Liver (tissue), 9 donors: ENCODE results near the gene NUB1. TPM values are rescaled to one million over a fixed set of nuclear protein-coding genes. Genes with fewer than 3 reads are reported as not detected.

Source experiments
- DNase-seq: peaks from one replicate; pipeline ENCODE4 v3.0.0-alpha.2; 2017; ENCODE audit warnings: low spot score
- H3K27ac ChIP-seq, 2 donors: one replicate each; pipeline ENCODE4 v1.7.0; 2013; ENCODE audit warnings: inconsistent platforms in 2 of 2, low read length in 2 of 2, control low read depth in 1 of 2, low read depth in 1 of 2, mild to moderate bottlenecking in 1 of 2
- H3K27me3 ChIP-seq, 4 donors: one replicate each; pipeline versions ENCODE4 v1.6.1 to v1.7.0; 2013; ENCODE audit warnings: low read length in 3 of 4, inconsistent platforms in 1 of 4, mild to moderate bottlenecking in 1 of 4, moderate library complexity in 1 of 4; ENCODE audit not compliant: control insufficient read depth in 4 of 4, insufficient read depth in 4 of 4
- H3K36me3 ChIP-seq, 4 donors: one replicate each; pipeline versions ENCODE4 v1.6.1 to v1.7.0; 2013; ENCODE audit warnings: low read length in 3 of 4, mild to moderate bottlenecking in 3 of 4, low read depth in 1 of 4, moderate library complexity in 1 of 4; ENCODE audit not compliant: control insufficient read depth in 4 of 4, insufficient read depth in 3 of 4
- H3K4me1 ChIP-seq, 4 donors: one replicate each; pipeline versions ENCODE4 v1.6.1 to v1.7.0; 2013; ENCODE audit warnings: low read length in 3 of 4, mild to moderate bottlenecking in 3 of 4, moderate library complexity in 1 of 4; ENCODE audit not compliant: control insufficient read depth in 4 of 4, insufficient read depth in 4 of 4
- H3K4me3 ChIP-seq, 3 donors: one replicate each; pipeline versions ENCODE4 v1.6.1 to v1.7.0; 2013; ENCODE audit warnings: low read length in 3 of 3, control low read depth in 1 of 3, low read depth in 1 of 3, mild to moderate bottlenecking in 1 of 3
- H3K9ac ChIP-seq, 2 donors: one replicate each; pipeline ENCODE4 v1.7.0; 2013; ENCODE audit warnings: low read length in 2 of 2, mild to moderate bottlenecking in 2 of 2, moderate library complexity in 2 of 2, control low read depth in 1 of 2, low read depth in 1 of 2
- H3K9me3 ChIP-seq, 4 donors: one replicate each; pipeline versions ENCODE4 v1.6.1 to v1.7.0; 2013; ENCODE audit warnings: low read length in 3 of 4; ENCODE audit not compliant: control insufficient read depth in 4 of 4
- EGR1 ChIP-seq, 2 donors: IDR thresholded peaks; 2 replicates each; pipeline ENCODE4 v1.6.1; 2016 to 2018; ENCODE audit warnings: antibody characterized with exemption in 2 of 2, low read depth in 2 of 2
- FOXA2 ChIP-seq: IDR thresholded peaks from 2 replicates; pipeline ENCODE4 v1.6.1; 2016; ENCODE audit warnings: antibody characterized with exemption
- GABPA ChIP-seq, 2 donors: IDR thresholded peaks in 1 of 2; conservative IDR thresholded peaks in 1 of 2; 2 replicates each; pipeline ENCODE4 v1.6.1; 2016; ENCODE audit warnings: antibody characterized with exemption in 2 of 2, mild to moderate bottlenecking in 1 of 2, moderate library complexity in 1 of 2
- HNF4A ChIP-seq, 2 donors: conservative IDR thresholded peaks; 2 replicates each; pipeline ENCODE4 v1.6.1; 2016; ENCODE audit warnings: antibody characterized with exemption in 2 of 2, mild to moderate bottlenecking in 2 of 2
- JUND ChIP-seq, 2 donors: IDR thresholded peaks; 2 replicates each; pipeline ENCODE4 v1.6.1; 2016; ENCODE audit warnings: antibody characterized with exemption in 2 of 2
- NR2F2 ChIP-seq: IDR thresholded peaks from 2 replicates; pipeline ENCODE4 v1.6.1; 2016; ENCODE audit warnings: antibody characterized with exemption
- RAD21 ChIP-seq, 2 donors: IDR thresholded peaks; 2 replicates each; pipeline ENCODE4 v1.6.1; 2016; ENCODE audit warnings: antibody characterized with exemption in 2 of 2, mild to moderate bottlenecking in 2 of 2
- RXRA ChIP-seq, 2 donors: IDR thresholded peaks; 2 replicates each; pipeline ENCODE4 v1.6.1; 2017 to 2018; ENCODE audit warnings: antibody characterized with exemption in 2 of 2, mild to moderate bottlenecking in 1 of 2
- SP1 ChIP-seq: IDR thresholded peaks from 2 replicates; pipeline ENCODE4 v1.6.1; 2018; ENCODE audit warnings: antibody characterized with exemption, mild to moderate bottlenecking
- YY1 ChIP-seq: IDR thresholded peaks from 2 replicates; pipeline ENCODE4 v1.6.1; 2016; ENCODE audit warnings: antibody characterized with exemption, mild to moderate bottlenecking
- WGBS: extraction: QIAGEN DNeasy Blood & Tissue Kit; methylation state at CpG from one replicate; pipeline ENCODE4 v1.1.7; 2013; 5-methylcytosine and 5-hydroxymethylcytosine counted together
- polyA plus RNA-seq, 2 donors: library from polyadenylated mRNA; stranded (reverse) in 1 of 2; unstranded in 1 of 2; fragments of 200-250 nt in 1 of 2; fragments of >200 nt in 1 of 2; fragmentation: Nextera tagmentation in 1 of 2; extraction: Ambion mirVana in 1 of 2; gene quantifications; one replicate each; pipeline versions ENCODE4 v1.2.1 to v1.2.3, GENCODE V29; 2013 to 2015
- total RNA-seq, 2 donors: library from RNA; depleted of rRNA; stranded (reverse); fragments of >200 nt; gene quantifications; one replicate each; pipeline ENCODE4 v1.2.3, GENCODE V29; 2014
- TF ChIP-seq, protein P1 (sequence below): IDR thresholded peaks from 2 replicates; pipeline ENCODE4 v1.6.1; 2016; ENCODE audit warnings: antibody characterized with exemption, mild to moderate bottlenecking
- TF ChIP-seq, protein P2 (sequence below): fragments of 150-350 bp; IDR thresholded peaks from 2 replicates; pipeline ENCODE4 v1.5.1; 2017; ENCODE audit warnings: improper control_type of control experiment, low read depth, low read length; ENCODE audit not compliant: missing input control
- TF ChIP-seq, protein P3 (sequence below): IDR thresholded peaks from 2 replicates; pipeline ENCODE4 v1.6.1; 2016; ENCODE audit warnings: antibody characterized with exemption
- TF ChIP-seq, protein P4 (sequence below): IDR thresholded peaks from 2 replicates; pipeline ENCODE4 v1.6.1; 2016; ENCODE audit warnings: antibody characterized with exemption
- donor health status: healthy.
- donor health status: healthy.
- donor health status: healthy.
- donor health status: healthy.
- donor health status: healthy.

The NUB1 gene
- total and polyA plus RNA-seq, 4 donors = 14.0 to 27.9 (median 18.8) TPM

DNA sequence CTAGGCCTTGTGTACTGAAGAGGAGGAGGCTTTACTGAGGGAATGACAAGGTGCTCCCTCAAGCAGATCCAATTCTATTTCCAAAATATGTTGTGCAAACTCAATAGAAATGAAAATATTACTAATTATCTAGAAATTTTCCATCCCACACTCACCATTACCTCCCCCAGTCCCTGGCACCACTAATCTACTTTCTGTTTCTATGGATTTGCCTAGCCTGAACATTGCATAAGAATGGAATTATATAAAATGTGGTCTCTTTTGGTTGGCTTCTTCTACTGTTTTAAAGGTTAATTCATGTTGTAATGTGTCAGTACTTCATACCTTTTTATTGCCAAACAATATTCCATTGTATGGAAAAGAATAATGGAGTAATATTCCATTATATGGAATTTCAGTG is 18.7 kb upstream of the NUB1 start (continued):
- TF ChIP-seq, protein P1, sequence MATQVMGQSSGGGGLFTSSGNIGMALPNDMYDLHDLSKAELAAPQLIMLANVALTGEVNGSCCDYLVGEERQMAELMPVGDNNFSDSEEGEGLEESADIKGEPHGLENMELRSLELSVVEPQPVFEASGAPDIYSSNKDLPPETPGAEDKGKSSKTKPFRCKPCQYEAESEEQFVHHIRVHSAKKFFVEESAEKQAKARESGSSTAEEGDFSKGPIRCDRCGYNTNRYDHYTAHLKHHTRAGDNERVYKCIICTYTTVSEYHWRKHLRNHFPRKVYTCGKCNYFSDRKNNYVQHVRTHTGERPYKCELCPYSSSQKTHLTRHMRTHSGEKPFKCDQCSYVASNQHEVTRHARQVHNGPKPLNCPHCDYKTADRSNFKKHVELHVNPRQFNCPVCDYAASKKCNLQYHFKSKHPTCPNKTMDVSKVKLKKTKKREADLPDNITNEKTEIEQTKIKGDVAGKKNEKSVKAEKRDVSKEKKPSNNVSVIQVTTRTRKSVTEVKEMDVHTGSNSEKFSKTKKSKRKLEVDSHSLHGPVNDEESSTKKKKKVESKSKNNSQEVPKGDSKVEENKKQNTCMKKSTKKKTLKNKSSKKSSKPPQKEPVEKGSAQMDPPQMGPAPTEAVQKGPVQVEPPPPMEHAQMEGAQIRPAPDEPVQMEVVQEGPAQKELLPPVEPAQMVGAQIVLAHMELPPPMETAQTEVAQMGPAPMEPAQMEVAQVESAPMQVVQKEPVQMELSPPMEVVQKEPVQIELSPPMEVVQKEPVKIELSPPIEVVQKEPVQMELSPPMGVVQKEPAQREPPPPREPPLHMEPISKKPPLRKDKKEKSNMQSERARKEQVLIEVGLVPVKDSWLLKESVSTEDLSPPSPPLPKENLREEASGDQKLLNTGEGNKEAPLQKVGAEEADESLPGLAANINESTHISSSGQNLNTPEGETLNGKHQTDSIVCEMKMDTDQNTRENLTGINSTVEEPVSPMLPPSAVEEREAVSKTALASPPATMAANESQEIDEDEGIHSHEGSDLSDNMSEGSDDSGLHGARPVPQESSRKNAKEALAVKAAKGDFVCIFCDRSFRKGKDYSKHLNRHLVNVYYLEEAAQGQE = no peak
- TF ChIP-seq GABPA (IDR thresholded peaks at IDR 0.05 in 1 of 2, conservative IDR thresholded peaks at IDR 0.05 in 1 of 2) = no peak
- TF ChIP-seq, protein P2, sequence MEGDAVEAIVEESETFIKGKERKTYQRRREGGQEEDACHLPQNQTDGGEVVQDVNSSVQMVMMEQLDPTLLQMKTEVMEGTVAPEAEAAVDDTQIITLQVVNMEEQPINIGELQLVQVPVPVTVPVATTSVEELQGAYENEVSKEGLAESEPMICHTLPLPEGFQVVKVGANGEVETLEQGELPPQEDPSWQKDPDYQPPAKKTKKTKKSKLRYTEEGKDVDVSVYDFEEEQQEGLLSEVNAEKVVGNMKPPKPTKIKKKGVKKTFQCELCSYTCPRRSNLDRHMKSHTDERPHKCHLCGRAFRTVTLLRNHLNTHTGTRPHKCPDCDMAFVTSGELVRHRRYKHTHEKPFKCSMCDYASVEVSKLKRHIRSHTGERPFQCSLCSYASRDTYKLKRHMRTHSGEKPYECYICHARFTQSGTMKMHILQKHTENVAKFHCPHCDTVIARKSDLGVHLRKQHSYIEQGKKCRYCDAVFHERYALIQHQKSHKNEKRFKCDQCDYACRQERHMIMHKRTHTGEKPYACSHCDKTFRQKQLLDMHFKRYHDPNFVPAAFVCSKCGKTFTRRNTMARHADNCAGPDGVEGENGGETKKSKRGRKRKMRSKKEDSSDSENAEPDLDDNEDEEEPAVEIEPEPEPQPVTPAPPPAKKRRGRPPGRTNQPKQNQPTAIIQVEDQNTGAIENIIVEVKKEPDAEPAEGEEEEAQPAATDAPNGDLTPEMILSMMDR = no peak
- TF ChIP-seq NR2F2 = no peak

DNA sequence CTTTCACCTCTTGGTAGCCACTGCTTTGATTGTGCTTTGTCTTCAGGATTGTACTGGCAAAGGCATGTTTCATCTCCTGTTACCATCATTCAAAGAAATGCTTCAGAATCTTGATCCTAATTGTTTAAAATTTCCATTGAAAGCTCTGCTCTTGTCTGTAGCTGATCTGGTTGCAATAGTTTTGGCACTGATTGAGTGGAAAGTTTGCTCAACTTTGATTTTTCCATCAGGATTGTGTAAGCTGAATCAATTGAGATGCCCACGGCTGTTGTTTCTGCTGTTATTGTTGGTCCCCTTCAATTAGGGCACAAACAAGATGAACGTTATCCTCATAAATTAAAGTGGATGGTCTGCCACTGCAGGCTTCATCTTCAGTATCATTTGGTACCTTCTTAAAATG is 14.6 kb upstream of the NUB1 start:
- no peaks in the 10 kb centered on the region for H3K9me3 ChIP-seq
- TF ChIP-seq, protein P3, sequence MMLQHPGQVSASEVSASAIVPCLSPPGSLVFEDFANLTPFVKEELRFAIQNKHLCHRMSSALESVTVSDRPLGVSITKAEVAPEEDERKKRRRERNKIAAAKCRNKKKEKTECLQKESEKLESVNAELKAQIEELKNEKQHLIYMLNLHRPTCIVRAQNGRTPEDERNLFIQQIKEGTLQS = peak; percentile 39
- TF ChIP-seq RXRA (IDR thresholded peaks at IDR 0.05) (peak; percentile 59 to 61), JUND (IDR thresholded peaks at IDR 0.05) (peak in 1 of 2 donors; percentile 51), EGR1 (IDR thresholded peaks at IDR 0.05; ENCODE audit: low read depth in 2 of 2) (peak; percentile 96 to 97), GABPA (IDR thresholded peaks at IDR 0.05 in 1 of 2, conservative IDR thresholded peaks at IDR 0.05 in 1 of 2) (no peak), HNF4A (conservative IDR thresholded peaks at IDR 0.05) (peak; percentile 34 to 43), YY1 (peak; percentile 28), RAD21 (IDR thresholded peaks at IDR 0.05) (no peak), SP1 (peak; percentile 74)
- TF ChIP-seq, protein P4, sequence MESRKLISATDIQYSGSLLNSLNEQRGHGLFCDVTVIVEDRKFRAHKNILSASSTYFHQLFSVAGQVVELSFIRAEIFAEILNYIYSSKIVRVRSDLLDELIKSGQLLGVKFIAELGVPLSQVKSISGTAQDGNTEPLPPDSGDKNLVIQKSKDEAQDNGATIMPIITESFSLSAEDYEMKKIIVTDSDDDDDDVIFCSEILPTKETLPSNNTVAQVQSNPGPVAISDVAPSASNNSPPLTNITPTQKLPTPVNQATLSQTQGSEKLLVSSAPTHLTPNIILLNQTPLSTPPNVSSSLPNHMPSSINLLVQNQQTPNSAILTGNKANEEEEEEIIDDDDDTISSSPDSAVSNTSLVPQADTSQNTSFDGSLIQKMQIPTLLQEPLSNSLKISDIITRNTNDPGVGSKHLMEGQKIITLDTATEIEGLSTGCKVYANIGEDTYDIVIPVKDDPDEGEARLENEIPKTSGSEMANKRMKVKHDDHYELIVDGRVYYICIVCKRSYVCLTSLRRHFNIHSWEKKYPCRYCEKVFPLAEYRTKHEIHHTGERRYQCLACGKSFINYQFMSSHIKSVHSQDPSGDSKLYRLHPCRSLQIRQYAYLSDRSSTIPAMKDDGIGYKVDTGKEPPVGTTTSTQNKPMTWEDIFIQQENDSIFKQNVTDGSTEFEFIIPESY = peak; percentile 45
- no peak overlapping the region for H3K4me3 ChIP-seq
- no peaks in the 10 kb centered on the region for H3K36me3 ChIP-seq
- no peaks in the 10 kb centered on the region for H3K27me3 ChIP-seq
- no peak overlapping the region for H3K27ac ChIP-seq
- 36% methylated on average over 2 of the region's 2 CpGs for WGBS
- peaks cover 0 to 1% (median 0%) of the 10 kb centered on the region in 4 donors for H3K4me1 ChIP-seq
- no peak overlapping the region for H3K9ac ChIP-seq
- DNase-seq = no peak

DNA sequence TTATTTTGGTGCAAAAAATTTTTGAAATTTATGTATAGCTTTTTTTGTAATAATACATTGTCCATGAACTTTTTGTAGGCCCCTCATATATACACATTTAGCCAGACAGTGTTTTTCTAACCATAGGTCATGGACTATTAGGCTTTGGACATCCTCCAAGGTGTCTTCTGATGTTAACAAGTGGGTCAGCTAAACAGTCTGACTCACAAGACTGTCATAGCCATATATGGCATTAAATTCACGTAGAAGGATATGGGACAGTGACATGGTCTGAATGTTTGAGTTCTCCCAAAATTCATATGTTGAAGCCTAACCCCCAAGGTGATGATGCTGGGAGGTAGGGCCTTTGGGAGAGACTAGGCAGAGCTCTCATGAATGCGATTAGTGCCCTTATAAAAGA is 14.0 kb upstream of the NUB1 start:
- peaks cover 0 to 1% (median 0%) of the 10 kb centered on the region in 4 donors for H3K4me1 ChIP-seq
- H3K9me3 ChIP-seq = no peaks in the 10 kb centered on the region
- no peaks in the 10 kb centered on the region for H3K36me3 ChIP-seq
- no peak for DNase-seq
- H3K27ac ChIP-seq = no peak overlapping the region
- WGBS = 84% methylated on average over 2 of the region's 2 CpGs
- no peaks in the 10 kb centered on the region for H3K27me3 ChIP-seq
- H3K4me3 ChIP-seq = no peak overlapping the region
- no peak overlapping the region for H3K9ac ChIP-seq
- TF ChIP-seq FOXA2 (no peak), NR2F2 (peak; percentile 16)
